Fibroblast of lung (primary cell): ENCODE data around the gene SHLD2. TPM values are rescaled to one million over a fixed set of nuclear protein-coding genes. Genes with fewer than 3 reads are reported as not detected.
A peak's percentile ranks its signal among the peaks of the same experiment; 100 is the strongest.
"Not testable (repeated sequence)": the region's sequence is repeated elsewhere in the genome, so short reads cannot be mapped to it uniquely, and the experiment has no call there.

Experiments
- DNase-seq, 2 donors: peaks; one replicate each; pipeline versions ENCODE4 v3.0.0 to v3.0.0-alpha.2; 2010; ENCODE audit warnings: low read depth in 2 of 2
- H2AFZ ChIP-seq: 2 replicates; pipeline ENCODE4 v1.5.1; 2012; ENCODE audit warnings: low read length, control low read depth, inconsistent platforms
- H3K27ac ChIP-seq: 2 replicates; pipeline ENCODE4 v1.5.1; 2011; ENCODE audit warnings: low read length, control low read depth; ENCODE audit not compliant: insufficient read depth
- H3K27me3 ChIP-seq: 2 replicates; pipeline ENCODE4 v1.5.1; 2011; ENCODE audit warnings: mild to moderate bottlenecking, low read length; ENCODE audit not compliant: control insufficient read depth, insufficient read depth
- H3K36me3 ChIP-seq: 2 replicates; pipeline ENCODE4 v1.5.1; 2011; ENCODE audit warnings: low read length; ENCODE audit not compliant: control insufficient read depth, insufficient read depth
- H3K4me1 ChIP-seq: 2 replicates; pipeline ENCODE4 v1.5.1; 2011; ENCODE audit warnings: low read length; ENCODE audit not compliant: control insufficient read depth, insufficient read depth; ENCODE audit errors: extremely low read depth
- H3K4me2 ChIP-seq: 2 replicates; pipeline ENCODE4 v1.5.1; 2011; ENCODE audit warnings: low read length, control low read depth; ENCODE audit not compliant: insufficient read depth; ENCODE audit errors: extremely low read depth
- H3K4me3 ChIP-seq, 4 experiments: fragments of 200-600 bp in 1 of 4; sonication (generic) in 1 of 4; replicated peaks in 1 of 4; 2 replicates each; pipeline ENCODE4 v1.5.1; 2011 to 2016; ENCODE audit warnings: low read length in 4 of 4, low read depth in 3 of 4, mild to moderate bottlenecking in 3 of 4, control low read depth in 2 of 4, inconsistent platforms in 1 of 4, mixed read lengths in 1 of 4; ENCODE audit not compliant: insufficient read depth in 1 of 4; ENCODE audit errors: control extremely low read depth in 1 of 4
- H3K79me2 ChIP-seq: 2 replicates; pipeline ENCODE4 v1.5.1; 2012; ENCODE audit warnings: mild to moderate bottlenecking, low read length, inconsistent platforms; ENCODE audit not compliant: control insufficient read depth, insufficient read depth
- H3K9ac ChIP-seq: 2 replicates; pipeline ENCODE4 v1.5.1; 2011; ENCODE audit warnings: mild to moderate bottlenecking, low read length, control low read depth; ENCODE audit not compliant: insufficient read depth
- H3K9me3 ChIP-seq: 2 replicates; pipeline ENCODE4 v1.5.1; 2012; ENCODE audit warnings: low read depth, low read length; ENCODE audit not compliant: control insufficient read depth, insufficient read depth
- H4K20me1 ChIP-seq: 2 replicates; pipeline ENCODE4 v1.5.1; 2011; ENCODE audit warnings: low read length; ENCODE audit not compliant: control insufficient read depth, insufficient read depth; ENCODE audit errors: extremely low read depth
- polyA plus RNA-seq, 2 donors: library from polyadenylated mRNA; depleted of rRNA in 1 of 2; stranded (reverse) in 1 of 2; unstranded in 1 of 2; fragments of >200 nt; gene quantifications; 2 replicates each; pipeline ENCODE4 v1.2.1, GENCODE V29; 2011 to 2012; ENCODE audit warnings: missing spikeins in 1 of 2
- total RNA-seq: library from RNA; depleted of rRNA; stranded (reverse); fragments of >200 nt; gene quantifications from 2 replicates; pipeline ENCODE4 v1.2.1, GENCODE V29; 2014

Gene SHLD2
- total and polyA plus RNA-seq, 2 donors (not counting 1 experiment from before 2014, with no cell fraction given), result 21.6 to 26.3 TPM

DNA sequence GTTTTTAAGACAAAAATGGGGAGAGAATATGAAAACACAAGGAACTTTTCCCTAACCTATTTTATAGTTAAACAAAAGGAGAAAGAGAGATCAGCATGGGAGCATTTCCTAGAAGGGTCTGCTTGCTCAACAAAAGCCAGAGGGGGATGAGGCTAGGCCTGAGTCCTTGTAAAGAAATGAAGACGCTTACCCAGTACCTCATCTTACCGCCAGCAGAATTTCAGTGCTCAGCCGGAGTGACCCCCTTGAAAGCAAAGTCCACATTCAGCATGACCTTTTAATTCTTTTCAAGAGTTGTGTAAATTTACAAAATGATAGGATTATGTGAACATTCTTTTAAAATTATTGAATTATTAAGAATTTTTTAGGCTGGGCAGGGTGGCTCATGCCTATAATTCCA is 82.6 kb downstream of the SHLD2 start:
- H3K4me3 ChIP-seq, H3K79me2 ChIP-seq, H3K9ac ChIP-seq, H3K27me3 ChIP-seq, H3K9me3 ChIP-seq, H3K27ac ChIP-seq, H3K36me3 ChIP-seq, DNase-seq, H2AFZ ChIP-seq, H4K20me1 ChIP-seq, H3K4me2 ChIP-seq, H3K4me1 ChIP-seq: not testable (repeated sequence)

- not testable (repeated sequence) for H3K4me1 ChIP-seq
Observed at GRCh38 chr10:87184421-87184820, 89.4 kb downstream of the SHLD2 start.

DNA sequence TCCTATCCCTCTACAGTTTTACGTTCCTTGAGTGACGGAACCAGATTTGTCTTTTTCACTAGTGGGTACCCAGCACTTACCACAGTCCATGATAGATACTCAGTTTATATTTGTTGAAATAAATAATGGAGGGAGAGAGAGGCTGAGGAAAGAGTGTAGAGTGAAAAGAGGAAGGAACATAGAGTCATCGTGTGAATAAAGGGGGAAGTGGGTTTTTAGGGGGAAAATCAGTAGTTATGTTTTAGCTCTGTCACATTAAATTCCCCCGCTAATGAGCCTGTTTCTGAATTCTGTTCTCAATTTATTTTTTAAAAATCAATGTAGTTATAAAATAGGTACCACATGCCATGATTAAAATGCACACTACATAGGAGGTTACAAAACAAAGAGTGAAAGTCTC is 91.0 kb downstream of the SHLD2 start:
- not testable (repeated sequence) for H3K4me1 ChIP-seq, H3K9me3 ChIP-seq, H3K27ac ChIP-seq, H3K4me3 ChIP-seq, DNase-seq, H3K36me3 ChIP-seq, H3K4me2 ChIP-seq, H3K79me2 ChIP-seq, H2AFZ ChIP-seq, H3K9ac ChIP-seq, H4K20me1 ChIP-seq, H3K27me3 ChIP-seq

More at GRCh38 chr10:87184421-87184820, 89.4 kb downstream of the SHLD2 start:
- H3K79me2 ChIP-seq, H3K27me3 ChIP-seq, H3K4me2 ChIP-seq, H2AFZ ChIP-seq, H3K4me3 ChIP-seq, H3K27ac ChIP-seq, H3K9ac ChIP-seq, H3K36me3 ChIP-seq, H4K20me1 ChIP-seq, H3K9me3 ChIP-seq: not testable (repeated sequence)
- peak in 1 of 2 donors; percentile 6 for DNase-seq

DNA sequence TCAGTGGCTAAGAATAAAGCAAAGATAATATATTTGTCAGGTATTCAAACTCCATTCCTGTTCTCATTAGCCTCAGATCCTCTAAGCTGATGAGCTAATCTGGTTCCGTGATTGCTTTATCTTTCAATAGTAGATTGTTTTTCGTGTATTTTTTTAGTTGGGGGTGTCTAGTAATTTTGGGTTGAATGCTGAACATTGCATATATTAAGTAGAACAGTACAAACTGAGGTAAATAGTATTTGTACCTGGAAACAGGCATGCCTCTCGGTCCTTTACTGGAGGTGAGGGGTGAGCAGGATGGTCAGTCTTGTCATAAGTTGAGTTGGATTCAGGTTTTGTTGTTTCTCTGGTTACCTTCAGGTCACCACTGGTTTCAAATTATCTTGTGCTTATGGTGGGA is 92.6 kb downstream of the SHLD2 start:
- not testable (repeated sequence) for H3K27me3 ChIP-seq, H2AFZ ChIP-seq, DNase-seq, H3K9me3 ChIP-seq, H3K79me2 ChIP-seq, H3K4me1 ChIP-seq, H3K27ac ChIP-seq, H3K36me3 ChIP-seq, H3K9ac ChIP-seq, H3K4me3 ChIP-seq, H3K4me2 ChIP-seq, H4K20me1 ChIP-seq

GRCh38 chr10:87191841-87192240 is 96.8 kb downstream of the SHLD2 start:
- H3K9ac ChIP-seq, H3K79me2 ChIP-seq, H3K9me3 ChIP-seq, DNase-seq, H3K27me3 ChIP-seq, H3K36me3 ChIP-seq, H3K4me1 ChIP-seq, H3K27ac ChIP-seq, H4K20me1 ChIP-seq, H3K4me2 ChIP-seq, H3K4me3 ChIP-seq, H2AFZ ChIP-seq: not testable (repeated sequence)

GRCh38 chr10:87200924-87201323 is 105.9 kb downstream of the SHLD2 start:
- not testable (repeated sequence) for H3K9me3 ChIP-seq, H3K79me2 ChIP-seq, H3K4me2 ChIP-seq, H3K36me3 ChIP-seq, H2AFZ ChIP-seq, H3K4me3 ChIP-seq, H3K27ac ChIP-seq, H3K4me1 ChIP-seq, H3K27me3 ChIP-seq, H3K9ac ChIP-seq, H4K20me1 ChIP-seq
- peak; percentile 14 to 70 for DNase-seq

DNA sequence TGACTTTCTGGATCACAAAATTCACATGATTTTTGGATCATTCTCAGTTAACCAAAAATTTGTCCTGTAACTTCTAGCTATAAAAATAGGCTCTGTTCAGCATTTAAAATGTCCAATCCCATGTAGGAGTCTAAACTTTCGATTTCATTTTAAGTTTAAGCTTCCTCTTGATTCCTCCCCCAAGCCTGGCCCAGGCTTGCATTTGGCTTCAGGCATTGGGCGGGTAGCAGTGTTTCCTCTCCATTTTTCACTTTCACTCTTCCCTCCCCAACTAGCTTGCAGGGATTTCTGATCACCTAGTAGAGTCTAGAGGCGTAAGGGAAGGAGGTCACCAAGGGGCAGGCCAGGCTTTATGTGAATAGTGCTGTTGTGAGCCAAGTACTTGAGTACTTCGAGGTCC is 109.8 kb downstream of the SHLD2 start:
- H3K4me1 ChIP-seq, H3K27ac ChIP-seq, H3K27me3 ChIP-seq, H3K9ac ChIP-seq, H3K79me2 ChIP-seq, H2AFZ ChIP-seq, DNase-seq, H4K20me1 ChIP-seq, H3K4me3 ChIP-seq, H3K4me2 ChIP-seq, H3K36me3 ChIP-seq, H3K9me3 ChIP-seq: not testable (repeated sequence)
